HG02588 (cell line): ENCODE data around the gene SASH1.
A peak's percentile ranks its signal among the peaks of the same experiment; 100 is the strongest.

ENCODE experiments used
- ATAC-seq: cut with Tn5 transposase; IDR thresholded peaks from one replicate; pipeline ENCODE4 v1.9.1; 2021; ENCODE audit warnings: mild to moderate bottlenecking, moderate library complexity; ENCODE audit not compliant: unreplicated experiment

The SASH1 gene

GRCh38 chr6:148342350-148343046 lies at the start of gene SASH1:
SASH1 (plus strand) TSS chr6:148342838; CDS start chr6:148343068, 230 bp downstream.
- peak; percentile 77 for ATAC-seq

GRCh38 chr6:148293181-148293995 lies 49.2 kb upstream of the SASH1 start:
- ATAC-seq: no peak

DNA sequence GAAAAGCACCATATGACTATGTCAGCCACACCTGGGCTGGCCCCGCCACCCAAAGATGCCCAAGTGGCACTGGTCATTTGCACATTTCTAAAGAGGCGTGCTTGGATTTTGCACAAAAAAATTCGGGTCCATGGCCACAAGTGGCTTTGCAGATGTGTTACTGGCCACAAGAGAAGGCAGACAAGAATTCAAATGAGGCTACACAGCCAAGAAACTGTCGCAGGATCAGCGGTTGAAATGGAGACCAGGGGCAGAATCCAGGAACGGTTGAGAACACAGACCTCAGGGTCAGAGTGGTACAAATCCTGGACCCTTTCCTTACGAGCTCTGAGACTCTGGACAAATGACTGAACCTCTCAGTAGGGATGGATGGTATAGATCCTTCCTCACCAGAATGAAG lies 48.6 kb upstream of the SASH1 start:
- ATAC-seq: no peak

- no peak for ATAC-seq
Observed at GRCh38 chr6:148295261-148295887, 47.3 kb upstream of the SASH1 start.

DNA sequence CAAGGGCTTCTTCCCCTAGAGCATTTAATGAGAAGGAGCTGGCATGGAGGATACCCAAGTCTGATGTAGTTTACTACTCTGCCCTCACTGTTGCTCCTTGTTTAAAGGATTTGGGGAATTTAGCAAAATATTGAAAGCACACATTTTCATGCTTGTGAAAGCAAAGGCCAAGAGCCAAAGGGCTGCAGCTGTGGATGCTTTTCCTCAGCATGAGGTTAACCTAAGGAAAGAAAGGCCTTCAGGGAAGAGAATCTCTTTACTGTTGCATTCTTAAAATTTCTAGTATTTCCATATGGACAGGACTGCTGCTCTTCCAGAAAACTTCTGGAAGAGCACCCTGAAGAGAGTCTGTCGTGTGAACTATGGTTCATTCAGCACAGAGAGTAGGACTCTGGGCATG lies 45.9 kb upstream of the SASH1 start:
- ATAC-seq: no peak

GRCh38 chr6:148298683-148299082 lies 44.0 kb upstream of the SASH1 start:
- ATAC-seq: no peak

DNA sequence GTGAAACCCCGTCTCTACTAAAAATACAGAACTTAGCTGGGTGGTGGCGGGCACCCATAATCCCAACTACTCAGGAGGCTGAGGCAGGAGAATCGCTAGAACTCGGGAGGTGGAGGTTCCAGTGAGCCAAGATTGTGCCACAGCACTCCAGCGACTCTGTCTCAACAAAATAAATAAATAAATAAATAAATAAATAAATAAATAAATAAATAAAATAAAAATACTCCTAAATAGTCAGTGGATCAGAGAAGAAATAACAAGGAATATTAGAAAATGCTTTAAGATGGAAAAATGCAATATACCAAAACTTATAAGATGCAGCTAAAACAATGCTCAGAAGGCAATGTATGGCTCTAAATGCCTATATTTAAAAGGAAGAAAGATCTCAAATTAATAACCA lies 39.0 kb upstream of the SASH1 start:
- no peak for ATAC-seq

DNA sequence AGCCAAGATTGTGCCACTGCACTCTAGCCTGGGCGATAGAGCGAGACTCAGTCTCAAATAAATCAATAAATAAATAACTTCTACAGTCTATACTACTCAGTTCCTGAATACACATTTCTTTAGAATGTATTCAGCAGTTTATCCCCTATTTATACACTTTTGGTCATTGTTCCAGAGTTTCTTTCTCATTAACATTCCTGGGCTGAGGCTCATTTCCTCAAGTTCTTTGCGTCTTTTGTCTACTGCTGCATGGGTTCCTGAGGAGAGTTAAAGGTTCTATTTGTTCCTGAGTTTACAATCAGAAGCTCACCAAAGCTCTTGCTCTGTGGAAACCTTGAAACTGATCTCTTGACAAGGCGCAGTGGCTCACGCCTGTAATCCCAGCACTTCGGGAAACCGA lies 37.7 kb upstream of the SASH1 start:
- no peak for ATAC-seq

- no peak for ATAC-seq
Observed at GRCh38 chr6:148306286-148306685, 36.4 kb upstream of the SASH1 start.

GRCh38 chr6:148307405-148307804 lies 35.2 kb upstream of the SASH1 start:
- ATAC-seq: no peak

DNA sequence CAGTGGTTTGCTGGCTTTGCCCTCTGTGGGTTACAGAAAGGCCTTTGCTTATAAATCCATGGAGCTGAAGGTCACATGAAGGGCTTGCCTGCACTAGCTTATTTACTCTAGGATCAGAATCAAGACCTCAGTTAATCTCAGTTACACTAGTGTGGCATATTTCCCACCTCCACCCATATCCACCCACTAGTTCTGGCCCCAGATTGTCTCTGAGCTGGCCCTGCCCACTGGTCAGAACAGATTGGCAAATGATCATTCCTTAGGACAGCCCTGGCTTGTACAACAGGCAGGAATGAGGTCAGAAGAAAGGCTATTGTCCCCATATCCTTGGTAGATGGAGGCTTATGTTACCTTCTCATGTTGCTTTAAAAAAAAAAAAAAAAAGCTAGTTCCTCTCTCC lies 33.3 kb upstream of the SASH1 start:
- no peak for ATAC-seq

GRCh38 chr6:148311966-148312669 lies 30.5 kb upstream of the SASH1 start:
- ATAC-seq: no peak

DNA sequence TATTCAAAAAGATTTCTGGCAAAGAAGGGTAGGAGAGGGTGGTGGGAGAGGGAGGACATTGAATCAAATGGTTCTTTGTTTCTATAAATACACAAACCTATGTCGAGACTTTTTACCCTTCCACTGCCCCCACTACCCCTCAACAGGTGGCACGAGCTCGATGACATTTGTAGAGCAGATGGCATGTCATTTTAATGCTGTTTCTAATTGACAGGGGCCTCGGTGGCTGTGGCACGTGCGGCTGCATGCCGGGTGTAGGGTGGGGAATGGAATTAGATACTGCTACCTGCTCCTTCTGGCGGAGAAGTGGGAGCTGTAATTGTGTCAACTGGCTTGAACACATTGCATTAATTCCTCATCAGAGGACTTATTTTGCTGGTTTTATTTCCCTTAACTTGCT lies 29.1 kb upstream of the SASH1 start:
- no peak for ATAC-seq

- ATAC-seq: no peak
Observed at GRCh38 chr6:148316308-148316707, 26.3 kb upstream of the SASH1 start.

DNA sequence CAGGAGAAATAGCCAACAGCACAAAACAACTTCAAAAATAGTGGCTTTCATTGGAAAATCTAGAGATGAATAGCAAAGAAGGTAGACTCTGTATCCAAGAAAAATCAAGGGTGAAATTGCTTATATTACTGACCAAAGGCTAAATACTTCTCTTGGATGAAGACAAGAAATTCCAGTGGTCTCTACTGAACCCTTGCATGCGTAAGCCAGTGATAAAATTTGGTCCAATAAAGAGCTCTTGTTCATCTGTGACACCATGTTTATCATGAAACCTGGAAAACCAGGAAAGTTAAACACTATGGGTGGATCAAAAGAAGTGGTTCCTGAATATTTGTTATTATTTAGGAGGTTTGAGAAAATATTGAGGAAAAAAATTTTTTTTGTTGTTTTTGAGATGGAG lies 25.6 kb upstream of the SASH1 start:
- ATAC-seq: no peak

DNA sequence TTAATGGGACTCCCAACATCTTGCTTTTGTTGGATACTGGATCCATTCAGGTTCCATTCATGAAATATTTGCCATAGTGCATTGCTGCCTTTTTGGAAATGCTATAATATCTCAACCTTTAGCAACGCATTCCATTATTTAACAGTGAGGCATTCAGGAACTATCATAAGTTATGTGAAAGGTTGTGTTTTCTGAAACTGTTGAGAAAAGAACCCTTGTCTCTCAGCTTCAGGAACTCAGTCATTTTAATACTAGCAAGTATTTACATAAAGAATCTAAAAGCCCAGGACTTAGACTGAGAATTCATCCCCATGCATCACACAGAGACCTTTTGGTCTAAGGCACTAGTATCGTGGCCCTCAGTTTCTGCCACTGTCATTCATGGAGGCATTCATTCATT lies 24.9 kb upstream of the SASH1 start:
- ATAC-seq: no peak

DNA sequence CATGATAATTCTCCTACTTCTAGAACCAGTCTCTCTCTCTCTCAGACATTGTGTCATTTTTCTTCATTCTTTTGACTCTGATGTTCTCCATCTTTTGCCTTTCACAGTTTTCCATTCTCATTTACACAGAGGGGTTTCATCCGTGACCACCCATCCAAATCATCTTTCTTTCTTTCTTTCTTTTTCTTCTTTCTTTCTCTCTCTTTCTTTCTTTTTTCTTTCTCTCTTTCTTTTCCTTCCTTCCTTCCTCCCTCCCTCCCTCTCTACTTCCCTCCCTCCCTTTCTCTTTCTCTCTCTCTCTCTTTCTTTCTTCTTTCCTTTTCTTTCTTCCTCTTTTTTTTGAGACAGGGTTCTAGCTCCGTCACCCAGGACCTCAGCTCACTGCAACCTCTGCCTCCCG lies 19.9 kb upstream of the SASH1 start:
- no peak for ATAC-seq

DNA sequence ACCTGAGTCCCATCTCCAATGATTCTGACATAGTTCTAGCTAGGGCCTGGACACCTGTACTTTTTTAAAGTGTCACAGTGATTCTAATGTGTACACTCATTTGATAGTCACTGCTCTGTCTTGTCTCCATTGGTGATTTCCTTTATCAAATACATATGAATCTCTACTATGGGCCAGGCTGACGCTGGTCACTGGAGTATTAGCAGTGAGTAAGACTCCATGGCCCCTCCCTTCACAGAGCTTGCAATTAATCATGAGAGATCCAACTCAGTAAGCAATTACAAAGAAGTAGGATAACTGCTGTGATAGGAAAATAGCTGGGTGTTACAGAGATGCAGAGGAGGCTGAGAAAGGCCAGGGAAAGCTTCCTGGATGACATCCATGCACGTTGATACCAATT lies 19.3 kb upstream of the SASH1 start:
- no peak for ATAC-seq

- no peak for ATAC-seq
Observed at GRCh38 chr6:148324297-148324985, 18.2 kb upstream of the SASH1 start.

DNA sequence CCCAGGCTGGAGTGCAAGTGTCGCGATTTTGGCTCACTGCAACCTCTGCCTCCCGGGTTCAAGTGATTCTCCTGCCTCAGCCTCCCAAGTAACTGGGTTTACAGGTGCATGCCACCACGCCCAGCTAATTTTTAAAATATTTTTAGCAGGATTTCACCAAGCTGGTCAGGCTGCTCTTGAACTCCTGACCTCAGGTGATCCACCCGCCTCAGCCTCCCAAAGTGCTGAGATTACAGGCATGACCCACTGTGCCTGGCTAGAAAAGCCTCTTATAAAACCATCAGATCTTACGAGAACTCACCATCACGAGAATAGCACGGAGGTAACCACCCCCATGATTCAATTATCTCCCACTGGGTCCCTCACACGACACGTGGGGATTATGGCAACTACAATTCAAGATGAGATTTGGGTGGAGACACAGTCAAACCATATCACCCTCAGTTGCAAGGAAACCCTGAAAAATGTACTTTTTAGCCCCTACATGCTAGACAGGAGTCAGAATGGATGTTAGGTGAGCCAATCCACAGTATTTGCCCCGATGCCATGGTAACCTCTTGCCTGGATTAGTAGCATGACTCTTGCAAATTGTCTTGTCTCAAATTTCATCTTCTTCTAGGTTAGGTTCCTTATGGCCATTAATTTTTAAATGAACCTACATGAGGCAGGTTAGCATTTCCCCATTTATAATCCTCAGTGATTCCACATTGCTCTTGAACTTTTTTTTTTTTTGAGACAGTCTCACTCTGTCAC lies 17.1 kb upstream of the SASH1 start:
- no peak for ATAC-seq
